ENCODE data around the gene MLLT6. TPM values are rescaled to one million over a fixed set of nuclear protein-coding genes. Genes with fewer than 3 reads are reported as not detected.

The MLLT6 gene
- total and polyA plus RNA-seq, 2 experiments from 2014 or later, result 10.5 to 75.8 TPM

- no peak for DNase-seq (ENCODE audit: low read depth in 1 of 2, low spot score in 1 of 2)
- no peaks in the 10 kb centered on the region for H3K9me3 ChIP-seq (ENCODE audit: low read depth)
- no peak overlapping the region for H3K27ac ChIP-seq
- no peak for TF ChIP-seq CTCF (IDR thresholded peaks at IDR 0.05; ENCODE audit: low read depth, low read length)
- peaks cover 25% of the 10 kb centered on the region for H3K36me3 ChIP-seq
- H3K4me1 ChIP-seq (ENCODE audit: low read depth), result peaks cover 12% of the 10 kb centered on the region
- no peaks in the 10 kb centered on the region for H3K27me3 ChIP-seq
- H3K4me3 ChIP-seq, result no peak overlapping the region
Measured at GRCh38 chr17:38717139-38717745, 12.2 kb downstream of the MLLT6 start.

- Histone ChIP-seq H3K36me3 (peaks cover 17% of the 10 kb centered on the region), H3K9me3 (ENCODE audit: low read depth) (no peaks in the 10 kb centered on the region), H3K4me1 (ENCODE audit: low read depth) (peaks cover 6% of the 10 kb centered on the region), H3K27ac (no peak overlapping the region), H3K27me3 (no peaks in the 10 kb centered on the region), H3K4me3 (no peak overlapping the region)
- no peak for TF ChIP-seq CTCF (IDR thresholded peaks at IDR 0.05; ENCODE audit: low read depth, low read length)
- no peak for DNase-seq (ENCODE audit: low read depth in 1 of 2, low spot score in 1 of 2)
Measured at GRCh38 chr17:38719289-38719942, 14.3 kb downstream of the MLLT6 start.

GRCh38 chr17:38719943-38720641 lies 15.0 kb downstream of the MLLT6 start:
- no peak for DNase-seq (ENCODE audit: low read depth in 1 of 2, low spot score in 1 of 2)
- no peak for TF ChIP-seq CTCF (IDR thresholded peaks at IDR 0.05; ENCODE audit: low read depth, low read length)
- Histone ChIP-seq H3K36me3 (peaks cover 15% of the 10 kb centered on the region), H3K27ac (no peak overlapping the region), H3K9me3 (ENCODE audit: low read depth) (no peaks in the 10 kb centered on the region), H3K4me1 (ENCODE audit: low read depth) (peaks cover 6% of the 10 kb centered on the region), H3K4me3 (no peak overlapping the region), H3K27me3 (no peaks in the 10 kb centered on the region)

- Histone ChIP-seq H3K27me3 (no peaks in the 10 kb centered on the region), H3K9me3 (ENCODE audit: low read depth) (no peaks in the 10 kb centered on the region), H3K27ac (no peak overlapping the region), H3K4me1 (ENCODE audit: low read depth) (peaks cover 6% of the 10 kb centered on the region), H3K36me3 (peaks cover 15% of the 10 kb centered on the region), H3K4me3 (no peak overlapping the region)
- TF ChIP-seq CTCF (IDR thresholded peaks at IDR 0.05; ENCODE audit: low read depth, low read length), result no peak
- no peak for DNase-seq (ENCODE audit: low read depth in 1 of 2, low spot score in 1 of 2)
Measured at GRCh38 chr17:38720941-38721340, 15.9 kb downstream of the MLLT6 start.

GRCh38 chr17:38721802-38722201 lies 16.7 kb downstream of the MLLT6 start:
- no peak for TF ChIP-seq CTCF (IDR thresholded peaks at IDR 0.05; ENCODE audit: low read depth, low read length)
- Histone ChIP-seq H3K4me1 (ENCODE audit: low read depth) (peaks cover 6% of the 10 kb centered on the region), H3K27ac (no peak overlapping the region), H3K27me3 (no peaks in the 10 kb centered on the region), H3K4me3 (no peak overlapping the region), H3K36me3 (peaks cover 11% of the 10 kb centered on the region), H3K9me3 (ENCODE audit: low read depth) (no peaks in the 10 kb centered on the region)
- no peak for DNase-seq (ENCODE audit: low read depth in 1 of 2, low spot score in 1 of 2)
